ENCODE measurements around the gene PHACTR1.

Gene PHACTR1

DNA sequence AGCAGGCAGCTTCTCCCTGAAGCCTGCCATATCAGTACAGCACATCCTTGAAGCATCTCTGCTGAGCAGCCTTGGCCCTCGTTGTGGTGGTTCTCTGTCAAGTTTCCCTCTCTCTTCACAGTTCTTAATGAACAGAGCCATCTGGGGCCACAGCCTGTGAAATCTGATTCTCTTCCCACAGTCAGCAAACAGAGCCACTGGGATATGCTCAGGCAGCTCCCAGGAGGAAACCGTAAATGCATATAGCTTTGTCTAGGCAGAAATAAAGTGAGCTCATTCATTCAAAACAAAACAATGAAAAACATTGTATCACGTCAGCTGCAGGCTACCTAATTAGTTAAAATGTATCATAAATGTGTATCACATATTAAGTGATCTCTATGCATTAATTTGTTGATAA, 531.5 kb downstream of the PHACTR1 start:
- no peak overlapping the region for H3K4me3 ChIP-seq (ENCODE audit: low read depth, low read length)
- TF ChIP-seq, protein P1, sequence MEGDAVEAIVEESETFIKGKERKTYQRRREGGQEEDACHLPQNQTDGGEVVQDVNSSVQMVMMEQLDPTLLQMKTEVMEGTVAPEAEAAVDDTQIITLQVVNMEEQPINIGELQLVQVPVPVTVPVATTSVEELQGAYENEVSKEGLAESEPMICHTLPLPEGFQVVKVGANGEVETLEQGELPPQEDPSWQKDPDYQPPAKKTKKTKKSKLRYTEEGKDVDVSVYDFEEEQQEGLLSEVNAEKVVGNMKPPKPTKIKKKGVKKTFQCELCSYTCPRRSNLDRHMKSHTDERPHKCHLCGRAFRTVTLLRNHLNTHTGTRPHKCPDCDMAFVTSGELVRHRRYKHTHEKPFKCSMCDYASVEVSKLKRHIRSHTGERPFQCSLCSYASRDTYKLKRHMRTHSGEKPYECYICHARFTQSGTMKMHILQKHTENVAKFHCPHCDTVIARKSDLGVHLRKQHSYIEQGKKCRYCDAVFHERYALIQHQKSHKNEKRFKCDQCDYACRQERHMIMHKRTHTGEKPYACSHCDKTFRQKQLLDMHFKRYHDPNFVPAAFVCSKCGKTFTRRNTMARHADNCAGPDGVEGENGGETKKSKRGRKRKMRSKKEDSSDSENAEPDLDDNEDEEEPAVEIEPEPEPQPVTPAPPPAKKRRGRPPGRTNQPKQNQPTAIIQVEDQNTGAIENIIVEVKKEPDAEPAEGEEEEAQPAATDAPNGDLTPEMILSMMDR (IDR thresholded peaks at IDR 0.05; ENCODE audit: low read depth, low read length, missing control alignments): no peak
- in situ Hi-C loops (cut with HindIII; ENCODE audit: low sequenced_read_pairs): no loop called here
- peak; percentile 32 for DNase-seq (ENCODE audit: low read depth)

DNA sequence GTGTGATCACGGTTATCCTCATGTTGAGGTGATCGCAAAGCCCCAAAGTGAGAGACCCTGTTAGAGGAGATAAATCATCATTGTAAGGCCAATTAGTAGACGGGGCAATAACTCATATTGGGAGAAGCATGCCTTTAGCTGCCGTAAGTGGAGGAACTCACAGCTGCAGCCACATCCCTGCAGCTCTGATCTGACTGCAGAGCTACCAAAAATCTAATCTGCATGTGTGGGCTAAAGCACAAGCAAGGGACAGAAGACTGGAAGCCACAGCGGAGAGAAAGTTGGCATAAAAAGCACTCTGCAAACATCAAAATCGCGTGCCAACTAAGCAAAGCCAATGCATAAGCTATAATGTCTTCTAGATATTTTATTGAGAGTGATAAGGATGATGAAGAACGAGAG, 532.0 kb downstream of the PHACTR1 start:
- in situ Hi-C loops (cut with HindIII; ENCODE audit: low sequenced_read_pairs): no loop called here
- TF ChIP-seq, protein P1 (IDR thresholded peaks at IDR 0.05; ENCODE audit: low read depth, low read length, missing control alignments): no peak
- no peak overlapping the region for H3K4me3 ChIP-seq (ENCODE audit: low read depth, low read length)
- no peak for DNase-seq (ENCODE audit: low read depth)

DNA sequence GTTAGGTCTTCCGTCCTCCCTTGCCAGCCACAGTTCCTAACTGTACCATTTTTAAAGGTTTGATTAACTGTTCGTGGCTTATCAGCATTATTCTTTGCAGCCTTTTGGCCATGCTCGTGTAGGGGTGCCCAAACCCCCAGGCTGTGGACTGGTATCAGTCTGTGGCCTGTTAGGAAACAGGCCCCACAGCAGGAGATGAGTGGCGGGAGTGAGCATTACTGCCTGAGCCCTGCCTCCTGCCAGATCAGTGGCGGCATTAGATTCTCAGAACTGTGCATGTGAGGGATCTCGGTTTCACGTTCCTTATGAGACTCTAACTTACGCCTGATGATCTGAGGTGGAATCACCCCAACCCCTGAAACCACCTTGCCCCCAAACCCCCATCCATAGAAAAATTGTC, 532.4 kb downstream of the PHACTR1 start:
- in situ Hi-C loops (cut with HindIII; ENCODE audit: low sequenced_read_pairs): no loop called here
- no peak for DNase-seq (ENCODE audit: low read depth)
- H3K4me3 ChIP-seq (ENCODE audit: low read depth, low read length): no peak overlapping the region
- TF ChIP-seq, protein P1 (IDR thresholded peaks at IDR 0.05; ENCODE audit: low read depth, low read length, missing control alignments): no peak

DNA sequence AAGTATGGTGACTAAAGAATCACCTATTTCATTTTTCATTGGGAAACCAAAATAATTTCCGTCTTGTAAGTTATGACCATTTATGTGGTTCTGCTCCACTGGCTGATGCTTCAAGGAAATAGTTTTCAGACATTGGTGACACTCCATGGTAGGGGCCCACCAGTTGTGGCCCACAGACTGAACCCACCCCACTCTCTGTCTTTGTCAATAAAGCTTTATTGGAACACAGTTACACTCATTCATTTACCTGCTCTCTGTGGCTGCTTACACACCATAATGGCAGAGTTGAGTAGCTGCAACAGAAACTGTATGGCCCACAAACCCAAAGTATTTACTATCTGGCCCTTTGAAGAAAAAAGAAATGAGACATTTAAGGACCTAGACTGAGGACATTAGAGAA, 533.2 kb downstream of the PHACTR1 start:
- TF ChIP-seq, protein P1 (IDR thresholded peaks at IDR 0.05; ENCODE audit: low read depth, low read length, missing control alignments): no peak
- in situ Hi-C loops (cut with HindIII; ENCODE audit: low sequenced_read_pairs): loop anchor here (10.0 kb wide), 1 partner anchor 245 kb away; no protein-coding TSS in a partner anchor
- H3K4me3 ChIP-seq (ENCODE audit: low read depth, low read length): no peak overlapping the region
- DNase-seq (ENCODE audit: low read depth): no peak

DNA sequence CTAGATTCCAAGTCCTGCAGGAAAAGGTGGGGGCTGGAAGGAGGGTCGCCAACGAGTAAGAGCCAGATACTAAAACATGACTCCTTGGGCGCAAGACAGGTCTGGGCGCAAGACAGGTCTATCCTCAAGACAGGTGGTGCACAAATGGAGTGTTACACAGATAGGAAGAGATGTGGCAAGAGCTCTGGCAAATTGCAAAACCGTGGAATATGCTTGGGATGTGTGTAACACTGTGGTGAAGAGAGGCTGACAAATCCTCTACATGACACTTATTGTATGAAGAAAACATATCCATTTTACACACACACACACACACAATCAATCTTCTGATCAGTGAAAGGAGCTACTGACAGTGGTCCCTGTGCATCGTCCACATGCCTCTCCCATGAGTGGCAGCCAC, 534.1 kb downstream of the PHACTR1 start:
- no peak overlapping the region for H3K4me3 ChIP-seq (ENCODE audit: low read depth, low read length)
- no peak for DNase-seq (ENCODE audit: low read depth)
- TF ChIP-seq, protein P1 (IDR thresholded peaks at IDR 0.05; ENCODE audit: low read depth, low read length, missing control alignments): no peak
- in situ Hi-C loops (cut with HindIII; ENCODE audit: low sequenced_read_pairs): loop anchor here (10.0 kb wide), 1 partner anchor 246 kb away; no protein-coding TSS in a partner anchor

DNA sequence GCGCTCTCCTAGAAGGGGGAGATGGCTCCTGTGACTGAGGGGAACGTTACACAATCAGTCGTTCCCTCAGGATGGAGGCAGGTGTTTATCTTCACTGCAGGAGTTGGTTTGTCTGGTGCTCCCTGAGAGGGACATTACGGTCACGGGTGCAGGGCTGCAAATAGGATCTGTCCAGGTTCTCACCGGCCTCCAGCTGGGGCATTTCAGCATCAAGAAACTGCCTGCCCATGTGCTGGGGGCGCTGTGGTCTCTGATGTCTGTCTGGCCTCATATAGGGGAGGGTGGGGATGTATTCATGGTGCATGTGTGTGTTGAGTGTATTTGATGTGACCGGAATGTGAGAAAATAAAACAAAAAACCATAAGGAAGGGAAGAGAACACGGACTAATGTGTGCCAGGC, 534.7 kb downstream of the PHACTR1 start:
- no peak overlapping the region for H3K4me3 ChIP-seq (ENCODE audit: low read depth, low read length)
- in situ Hi-C loops (cut with HindIII; ENCODE audit: low sequenced_read_pairs): loop anchor here (10.0 kb wide), 1 partner anchor 246 kb away; no protein-coding TSS in a partner anchor
- no peak for DNase-seq (ENCODE audit: low read depth)
- TF ChIP-seq, protein P1 (IDR thresholded peaks at IDR 0.05; ENCODE audit: low read depth, low read length, missing control alignments): no peak
